ENCODE results near the gene SLC4A11. TPM values are rescaled to one million over a fixed set of nuclear protein-coding genes. Genes with fewer than 3 reads are reported as not detected.

SLC4A11 gene
- polyA plus RNA-seq, 1 of the 3 experiments (the other 2 are of a cell fraction): 2.7 TPM

DNA sequence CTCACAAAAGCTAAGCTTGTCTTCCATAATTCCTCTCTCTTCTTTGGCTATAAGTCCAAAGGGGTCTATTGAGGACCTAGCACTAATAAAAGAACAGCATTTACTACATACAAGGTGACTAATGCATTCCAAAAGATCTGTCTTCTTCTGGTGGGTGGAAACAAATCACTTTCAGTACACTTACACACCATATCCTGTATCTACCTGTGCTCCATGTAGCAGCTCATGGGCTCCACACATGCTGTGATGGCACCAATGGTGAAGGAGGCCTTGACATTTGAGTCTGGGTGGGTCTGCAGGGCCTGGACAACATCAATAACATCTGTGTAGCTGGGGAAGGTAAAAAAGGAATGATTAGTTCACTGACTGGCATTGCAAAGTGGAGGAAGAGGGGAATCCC, 42.4 kb upstream of the SLC4A11 start:
- H3K4me3 ChIP-seq (ENCODE audit: low read depth in 2 of 2, low read length in 1 of 2): no peak overlapping the region
- peaks cover 0 to 26% of the 10 kb centered on the region in 2 experiments; a peak in 2 of 4 replicates for H3K4me1 ChIP-seq (ENCODE audit: control insufficient read depth in 1 of 2, insufficient read depth in 2 of 2, low read depth in 1 of 2, low read length in 1 of 2)
- ChIA-PET CTCF (interaction anchor here (0.8 to 2.4 kb wide), 5 partner anchors 9 to 63 kb away, joined by 3 to 12 read pairs (median 4); partner anchors contain the start of gene SLC4A11), POLR2A (interaction anchor here (1.3 kb wide), 1 partner anchor 71 kb away, joined by 3 read pairs; no protein-coding TSS in a partner anchor)
- no peaks in the 10 kb centered on the region for H3K9me2 ChIP-seq
- H2AFZ ChIP-seq (ENCODE audit: low read depth): no peak overlapping the region
- H3K27me3 ChIP-seq (ENCODE audit: insufficient read depth): no peaks in the 10 kb centered on the region
- TF ChIP-seq POLR2AphosphoS5 (IDR thresholded peaks at IDR 0.05; ENCODE audit: low read depth, low read length) (no peak), ELF1 (IDR thresholded peaks at IDR 0.05) (no peak)
- TF ChIP-seq, protein P1, sequence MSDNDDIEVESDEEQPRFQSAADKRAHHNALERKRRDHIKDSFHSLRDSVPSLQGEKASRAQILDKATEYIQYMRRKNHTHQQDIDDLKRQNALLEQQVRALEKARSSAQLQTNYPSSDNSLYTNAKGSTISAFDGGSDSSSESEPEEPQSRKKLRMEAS (IDR thresholded peaks at IDR 0.05; ENCODE audit: low read depth): no peak
- TF ChIP-seq, protein P2, sequence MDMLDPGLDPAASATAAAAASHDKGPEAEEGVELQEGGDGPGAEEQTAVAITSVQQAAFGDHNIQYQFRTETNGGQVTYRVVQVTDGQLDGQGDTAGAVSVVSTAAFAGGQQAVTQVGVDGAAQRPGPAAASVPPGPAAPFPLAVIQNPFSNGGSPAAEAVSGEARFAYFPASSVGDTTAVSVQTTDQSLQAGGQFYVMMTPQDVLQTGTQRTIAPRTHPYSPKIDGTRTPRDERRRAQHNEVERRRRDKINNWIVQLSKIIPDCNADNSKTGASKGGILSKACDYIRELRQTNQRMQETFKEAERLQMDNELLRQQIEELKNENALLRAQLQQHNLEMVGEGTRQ (IDR thresholded peaks at IDR 0.05; ENCODE audit: borderline replicate concordance, low read depth, low read length): no peak
- H3K36me3 ChIP-seq (replicated peaks in 1 of 2; ENCODE audit: control insufficient read depth in 1 of 2, insufficient read depth in 2 of 2, low read length in 1 of 2): peaks cover 38 to 48% of the 10 kb centered on the region in 2 experiments
- H3F3A ChIP-seq (replicated peaks; ENCODE audit: insufficient read depth): no peaks in the 10 kb centered on the region
- no peak overlapping the region for H3K9ac ChIP-seq
- H3K27ac ChIP-seq (ENCODE audit: low read depth in 2 of 2, low read length in 1 of 2): peak overlapping the region in 1 of 2 experiments; percentile 94; a peak in 1 of 4 replicates
- no peak overlapping the region for H3K4me2 ChIP-seq
- no peaks in the 10 kb centered on the region for H4K20me1 ChIP-seq (ENCODE audit: insufficient read depth)
- no peaks in the 10 kb centered on the region for H3K9me3 ChIP-seq
- DNase-seq: no peak
- no peaks in the 10 kb centered on the region for H3K79me2 ChIP-seq (ENCODE audit: insufficient read depth)

DNA sequence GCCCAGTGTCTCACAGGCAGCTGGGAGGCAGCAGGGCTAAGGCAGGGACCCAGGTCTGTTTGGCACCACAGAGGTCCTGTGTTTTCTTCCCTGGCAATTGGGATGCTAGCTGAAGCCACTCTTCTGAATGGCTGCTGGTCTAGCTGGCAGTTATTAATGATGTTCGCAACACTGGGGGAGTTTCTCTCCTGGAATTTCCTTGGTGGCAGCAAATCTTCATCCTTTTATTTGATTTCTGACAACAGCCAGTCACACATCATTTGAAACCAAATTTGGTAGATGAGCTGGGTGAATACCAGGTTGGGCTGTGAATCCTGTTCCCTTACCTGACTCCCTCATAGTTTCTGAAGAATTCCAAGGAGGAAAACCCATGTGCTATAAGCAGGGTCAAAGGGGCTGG, 40.8 kb upstream of the SLC4A11 start:
- H3K27me3 ChIP-seq (ENCODE audit: insufficient read depth): no peaks in the 10 kb centered on the region
- DNase-seq: no peak
- no peaks in the 10 kb centered on the region for H3K9me2 ChIP-seq
- TF ChIP-seq MEF2A (IDR thresholded peaks at IDR 0.05; ENCODE audit: borderline replicate concordance, low read depth): no peak
- no peak for TF ChIP-seq TAF1 (IDR thresholded peaks at IDR 0.05; ENCODE audit: borderline replicate concordance, low read depth, low read length)
- TF ChIP-seq, protein P3, sequence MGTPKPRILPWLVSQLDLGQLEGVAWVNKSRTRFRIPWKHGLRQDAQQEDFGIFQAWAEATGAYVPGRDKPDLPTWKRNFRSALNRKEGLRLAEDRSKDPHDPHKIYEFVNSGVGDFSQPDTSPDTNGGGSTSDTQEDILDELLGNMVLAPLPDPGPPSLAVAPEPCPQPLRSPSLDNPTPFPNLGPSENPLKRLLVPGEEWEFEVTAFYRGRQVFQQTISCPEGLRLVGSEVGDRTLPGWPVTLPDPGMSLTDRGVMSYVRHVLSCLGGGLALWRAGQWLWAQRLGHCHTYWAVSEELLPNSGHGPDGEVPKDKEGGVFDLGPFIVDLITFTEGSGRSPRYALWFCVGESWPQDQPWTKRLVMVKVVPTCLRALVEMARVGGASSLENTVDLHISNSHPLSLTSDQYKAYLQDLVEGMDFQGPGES (IDR thresholded peaks at IDR 0.05; ENCODE audit: low read depth, low read length): no peak
- TF ChIP-seq, protein P4, sequence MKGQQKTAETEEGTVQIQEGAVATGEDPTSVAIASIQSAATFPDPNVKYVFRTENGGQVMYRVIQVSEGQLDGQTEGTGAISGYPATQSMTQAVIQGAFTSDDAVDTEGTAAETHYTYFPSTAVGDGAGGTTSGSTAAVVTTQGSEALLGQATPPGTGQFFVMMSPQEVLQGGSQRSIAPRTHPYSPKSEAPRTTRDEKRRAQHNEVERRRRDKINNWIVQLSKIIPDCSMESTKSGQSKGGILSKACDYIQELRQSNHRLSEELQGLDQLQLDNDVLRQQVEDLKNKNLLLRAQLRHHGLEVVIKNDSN (IDR thresholded peaks at IDR 0.05; ENCODE audit: borderline replicate concordance, low read depth): no peak
- no peak for TF ChIP-seq EZH2phosphoT487 (IDR thresholded peaks at IDR 0.05; ENCODE audit: borderline replicate concordance, low read depth)
- no peak for TF ChIP-seq GABPA (IDR thresholded peaks at IDR 0.05; ENCODE audit: low read depth)
- no peak for TF ChIP-seq ELF1 (IDR thresholded peaks at IDR 0.05)
- TF ChIP-seq JUND (IDR thresholded peaks at IDR 0.05): no peak
- TF ChIP-seq POLR2AphosphoS5 (IDR thresholded peaks at IDR 0.05; ENCODE audit: low read depth, low read length): no peak
- TF ChIP-seq YY1 (IDR thresholded peaks at IDR 0.05; ENCODE audit: low read depth): no peak
- no peak for TF ChIP-seq FOXJ3 (CRISPR knock-in tag; IDR thresholded peaks at IDR 0.05)
- no peak for TF ChIP-seq RCOR1 (IDR thresholded peaks at IDR 0.05; ENCODE audit: low read length)
- TF ChIP-seq FOXM1 (IDR thresholded peaks at IDR 0.05; ENCODE audit: low read depth): no peak
- TF ChIP-seq RAD21 (IDR thresholded peaks at IDR 0.05; ENCODE audit: low read length): no peak
- peaks cover 41 to 50% of the 10 kb centered on the region in 2 experiments for H3K36me3 ChIP-seq (replicated peaks in 1 of 2; ENCODE audit: control insufficient read depth in 1 of 2, insufficient read depth in 2 of 2, low read length in 1 of 2)
- ChIA-PET CTCF (interaction anchor here (1.4 to 5.3 kb wide), 2 partner anchors 35 to 61 kb away, joined by 3 to 28 read pairs; no protein-coding TSS in a partner anchor), POLR2A (no interaction called here)
- no peaks in the 10 kb centered on the region for H4K20me1 ChIP-seq (ENCODE audit: insufficient read depth)
- H3K27ac ChIP-seq (ENCODE audit: low read depth in 2 of 2, low read length in 1 of 2): no peak overlapping the region
- H2AFZ ChIP-seq (ENCODE audit: low read depth): no peak overlapping the region
- H3K4me1 ChIP-seq (ENCODE audit: control insufficient read depth in 1 of 2, insufficient read depth in 2 of 2, low read depth in 1 of 2, low read length in 1 of 2): peaks cover 0 to 26% of the 10 kb centered on the region in 2 experiments; a peak in 2 of 4 replicates
- no peaks in the 10 kb centered on the region for H3K79me2 ChIP-seq (ENCODE audit: insufficient read depth)
- no peak overlapping the region for H3K4me3 ChIP-seq (ENCODE audit: low read depth in 2 of 2, low read length in 1 of 2)
- H3K9me3 ChIP-seq: no peaks in the 10 kb centered on the region
- H3F3A ChIP-seq (replicated peaks; ENCODE audit: insufficient read depth): no peaks in the 10 kb centered on the region
- H3K9ac ChIP-seq: no peak overlapping the region
- no peak overlapping the region for H3K4me2 ChIP-seq
- WGBS (ENCODE audit: low lambda C conversion rate): 92% methylated on average over 1 of the region's 1 CpG
